CD1c-positive myeloid dendritic cell (primary cell): Measurements from ENCODE around the gene DOK3.

ENCODE experiments used
- DNase-seq: peaks from one replicate; pipeline ENCODE4 v3.0.0-alpha.2; 2016; ENCODE audit errors: extremely low spot score

The DOK3 gene

DNA sequence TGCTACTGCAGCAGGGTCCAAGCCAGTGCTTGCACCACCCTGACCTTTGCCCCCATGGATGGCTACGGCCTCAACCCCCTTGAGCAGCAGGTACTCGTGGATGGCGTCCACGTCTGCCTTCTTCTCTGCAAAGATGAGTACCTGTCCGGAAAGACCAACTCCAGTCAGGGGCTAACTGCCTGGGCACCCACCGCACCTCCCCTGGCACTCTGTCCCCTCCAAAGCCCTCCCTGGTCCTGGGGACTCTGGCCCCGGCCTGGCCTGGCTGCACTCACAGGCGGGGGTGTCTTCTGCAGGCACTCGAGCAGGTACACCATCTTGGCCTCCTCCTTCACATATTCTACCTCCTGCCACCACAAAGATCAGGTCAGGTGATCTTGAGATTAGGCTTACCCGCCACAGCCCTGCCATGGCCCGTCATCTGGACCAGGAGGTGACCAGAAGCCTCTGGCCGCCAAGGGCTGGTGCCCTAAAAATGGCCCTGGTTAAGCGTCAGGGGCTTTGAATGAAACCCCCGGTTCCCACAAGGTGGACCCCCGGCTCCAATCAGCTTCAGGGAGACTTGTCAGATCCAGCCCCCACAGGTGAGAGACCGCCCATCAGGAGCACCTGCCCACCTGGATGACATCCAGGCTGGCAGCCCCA, 3.2 kb upstream of the DOK3 start:
- no peak for DNase-seq

DNA sequence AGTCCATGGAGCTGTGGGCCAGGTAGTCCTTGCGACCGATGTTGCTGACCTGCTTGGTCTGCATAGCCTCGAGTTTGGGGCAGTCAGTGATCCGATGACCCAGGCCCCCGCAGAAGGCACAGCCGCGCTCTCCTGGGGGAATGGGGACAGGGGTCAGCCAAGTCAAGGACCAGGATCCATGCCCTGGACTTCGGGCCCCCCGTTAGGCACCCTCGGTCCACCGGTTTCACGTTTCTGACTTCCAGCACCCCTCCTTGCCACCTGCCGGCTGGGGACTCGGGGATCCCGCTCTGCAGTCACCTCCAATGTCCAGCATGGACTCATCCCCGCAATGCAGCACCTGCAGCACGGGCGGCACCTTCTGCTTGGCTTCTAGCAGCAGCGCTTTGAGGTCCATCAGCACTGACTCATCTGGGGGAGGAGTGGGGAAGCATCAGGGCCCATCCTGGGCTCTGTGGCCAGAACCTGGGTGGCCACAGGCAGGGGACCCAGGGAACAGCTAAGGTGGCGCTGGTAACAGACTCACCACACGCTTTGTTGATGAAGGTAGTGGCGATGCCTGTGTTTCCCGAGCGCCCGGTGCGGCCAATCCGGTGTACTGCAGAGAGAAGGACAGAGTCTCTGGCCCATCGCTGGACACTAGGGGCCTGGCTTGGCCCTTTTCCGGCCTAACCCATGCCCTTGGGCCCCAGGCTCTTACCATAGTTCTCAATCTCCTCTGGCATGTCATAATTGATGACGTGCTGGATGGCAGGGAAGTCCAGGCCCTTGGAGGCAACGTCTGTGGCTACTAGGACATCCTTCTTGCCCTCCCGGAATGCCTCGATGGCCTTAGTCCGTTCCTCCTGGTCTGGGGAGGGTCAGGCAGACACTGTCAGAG, 2.4 kb upstream of the DOK3 start:
- no peak for DNase-seq

DNA sequence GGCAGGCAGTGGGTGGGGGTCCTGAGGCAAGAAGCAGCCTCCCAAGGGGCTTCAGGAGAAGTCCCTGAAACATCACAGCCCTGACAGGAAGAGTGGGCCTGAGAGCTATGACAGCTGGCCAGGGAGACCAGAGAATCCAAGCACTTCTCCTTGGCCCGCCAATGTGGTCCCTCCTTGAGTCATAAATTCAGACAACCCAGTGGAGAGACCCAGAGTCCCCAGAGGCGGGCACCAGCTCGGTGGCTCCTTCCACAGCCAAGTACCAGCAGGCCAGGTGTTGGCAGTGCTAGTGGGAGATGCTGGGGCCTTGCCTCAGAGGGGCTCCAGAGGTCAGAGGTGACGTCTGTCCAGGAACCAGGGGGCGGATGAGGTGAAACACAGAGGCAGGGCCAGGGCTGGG, 1.6 kb upstream of the DOK3 start:
- peak; percentile 52 for DNase-seq

DNA sequence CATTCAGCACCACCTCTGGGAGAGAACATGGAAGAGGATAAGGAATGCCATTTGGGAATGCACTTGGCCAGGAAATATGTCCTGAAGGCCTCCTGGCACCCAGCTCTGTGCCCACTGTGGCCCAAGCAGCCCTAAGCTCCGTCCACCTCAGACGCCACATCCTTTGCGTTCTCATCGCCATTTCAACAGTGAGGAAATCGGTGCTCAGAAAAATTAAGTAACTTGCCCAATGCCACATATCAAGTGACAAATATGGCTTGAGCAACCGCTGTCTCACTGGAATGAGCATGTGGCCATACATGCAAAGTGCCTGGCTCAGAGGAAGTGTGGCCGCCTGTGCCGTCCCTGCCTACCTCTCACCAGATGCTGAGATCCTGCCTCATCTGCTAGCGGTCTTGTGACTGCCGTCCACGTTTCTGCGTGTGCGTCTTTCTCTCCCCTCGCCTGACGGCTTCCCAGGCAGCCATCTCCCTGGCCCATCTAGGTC, 984 bp upstream of the DOK3 start:
- peak; percentile 94 for DNase-seq

DNA sequence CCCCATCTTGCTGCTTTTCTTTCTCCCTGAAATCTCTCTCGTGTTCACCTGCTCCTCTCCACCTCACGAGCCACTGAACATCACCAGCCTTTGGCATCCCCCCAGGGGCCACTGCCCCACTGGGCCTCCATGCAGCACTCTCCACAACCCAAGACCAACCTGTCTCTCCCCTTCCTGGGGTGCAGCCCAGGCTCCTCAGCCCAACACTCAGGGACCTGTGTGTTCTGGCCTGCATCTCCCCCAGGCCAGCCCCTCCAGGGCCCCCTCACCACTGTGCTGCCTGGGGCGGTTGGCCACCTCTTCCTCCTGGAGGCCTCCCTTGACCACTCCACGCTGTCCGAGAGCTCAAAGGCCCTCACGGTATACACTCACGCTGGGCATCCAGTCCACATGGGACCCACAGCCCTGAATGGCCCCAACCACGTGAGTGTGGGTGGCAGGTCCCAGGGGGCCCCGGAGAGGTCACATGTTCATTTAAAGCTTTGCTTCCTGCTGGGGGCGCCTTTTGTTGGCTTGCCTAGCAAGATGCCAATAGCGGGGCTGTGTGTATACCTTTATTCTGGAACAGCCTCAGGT, 453 bp upstream of the DOK3 start:
- peak; percentile 25 for DNase-seq

DNA sequence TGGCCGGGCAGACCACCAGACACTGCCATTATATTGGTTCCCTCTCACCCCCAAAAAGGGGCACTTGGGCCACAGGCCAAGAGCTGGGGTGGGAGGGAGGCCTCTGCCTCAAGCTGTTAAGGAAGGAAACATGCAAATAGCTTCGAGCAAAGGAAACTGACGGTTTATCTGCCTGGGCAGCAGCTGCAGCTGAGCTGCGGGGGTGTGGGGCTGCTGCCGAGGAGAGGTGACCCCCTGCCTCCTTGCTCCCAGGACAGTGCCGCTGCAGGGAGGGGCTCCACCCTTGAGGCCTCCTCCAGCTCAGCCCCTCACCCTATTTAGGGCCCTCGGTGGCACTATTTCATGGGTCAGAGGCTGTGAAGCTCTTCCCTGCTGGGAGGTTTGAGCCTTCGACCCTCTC, 789 bp downstream of the DOK3 start:
- DNase-seq, result peak; percentile 41

DNA sequence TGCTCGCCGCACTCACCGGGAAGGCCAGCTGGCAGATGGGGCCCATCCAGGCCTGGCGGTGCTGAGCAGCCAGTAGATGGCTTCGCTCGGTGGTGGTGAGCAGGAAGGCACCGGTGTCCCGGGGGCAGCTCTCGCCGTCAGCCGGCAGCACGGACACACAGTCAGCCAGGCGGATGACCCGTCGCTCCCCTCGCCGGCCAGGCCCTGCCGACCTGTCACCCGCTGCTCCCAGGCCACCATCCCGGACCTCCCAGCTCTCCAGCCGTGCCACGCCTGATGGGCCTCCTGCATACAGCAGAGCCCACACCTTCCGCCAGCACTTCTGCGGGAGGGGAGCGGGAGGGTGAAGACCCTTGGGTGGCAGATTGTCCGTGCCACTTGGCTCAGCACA, 1.4 kb downstream of the DOK3 start:
- no peak for DNase-seq

DNA sequence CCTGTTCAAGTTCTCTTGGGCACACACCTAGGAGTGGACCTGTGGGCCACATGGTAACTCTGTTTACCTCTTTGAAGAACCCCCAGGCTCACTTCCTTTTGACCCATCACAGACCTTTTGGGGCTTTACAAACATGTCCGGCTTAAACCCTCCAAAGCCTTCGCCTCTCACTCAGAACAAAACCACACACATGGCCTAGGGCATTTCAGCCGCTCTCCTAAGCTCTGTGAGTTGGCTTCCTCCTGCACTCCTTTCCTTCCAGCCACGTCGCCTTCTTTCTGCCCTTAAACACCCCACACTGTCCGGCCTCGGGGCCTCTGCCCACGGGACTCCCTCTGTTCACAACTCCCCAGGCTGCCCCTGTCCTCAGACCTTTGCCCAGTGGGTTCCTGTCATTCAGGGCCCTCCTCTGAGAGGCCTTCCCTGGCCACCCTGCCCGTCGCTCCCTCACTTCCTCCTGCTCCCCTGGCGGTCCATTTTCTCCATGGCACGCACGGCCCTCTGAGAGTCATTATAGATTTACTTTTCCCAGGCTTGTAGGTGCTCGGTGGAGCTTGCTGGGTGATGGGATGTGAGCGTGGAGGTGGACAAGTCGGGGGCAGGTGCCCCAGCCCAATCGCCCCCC, 1.9 kb downstream of the DOK3 start:
- peak; percentile 66 for DNase-seq

DNA sequence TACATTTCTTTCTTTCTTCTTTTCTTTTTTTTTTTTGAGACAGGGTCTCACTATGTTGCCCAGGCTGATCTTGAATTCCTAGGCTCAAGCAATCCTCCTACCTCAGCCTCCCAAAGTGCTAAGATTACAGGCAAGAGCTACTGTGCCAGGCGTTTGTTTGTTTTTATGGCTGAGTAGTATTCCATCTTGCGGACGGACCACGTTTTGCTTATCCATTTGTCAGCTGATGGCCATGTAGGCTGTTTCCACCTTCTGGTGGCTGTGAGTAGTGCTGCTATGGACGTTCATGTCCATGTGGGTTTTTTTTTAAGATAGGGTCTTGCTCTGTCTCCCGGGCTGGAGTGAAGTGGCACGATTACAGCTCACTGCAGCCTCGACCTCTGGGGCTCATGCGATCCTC, 2.5 kb downstream of the DOK3 start:
- no peak for DNase-seq

DNA sequence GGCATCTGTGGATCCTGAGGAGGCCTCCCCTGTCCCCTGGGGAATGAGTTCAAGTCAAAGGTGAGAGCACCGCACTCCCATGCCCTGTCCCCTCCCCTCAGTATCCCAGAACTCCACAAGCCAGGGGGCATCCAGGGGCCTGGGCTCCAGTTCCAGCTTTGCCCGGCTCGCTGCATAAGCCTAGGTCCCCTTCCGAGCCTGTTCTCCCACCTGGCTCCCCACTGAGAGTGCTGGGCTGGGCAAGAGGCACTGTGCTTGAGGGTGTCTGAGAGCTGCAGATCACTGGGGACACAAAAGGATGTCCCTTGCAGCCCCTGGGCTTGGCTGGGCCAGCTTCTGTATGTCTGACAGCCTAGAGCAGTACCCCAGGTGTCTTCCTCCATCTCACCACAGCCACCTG, 4.6 kb downstream of the DOK3 start:
- DNase-seq, result no peak

DNA sequence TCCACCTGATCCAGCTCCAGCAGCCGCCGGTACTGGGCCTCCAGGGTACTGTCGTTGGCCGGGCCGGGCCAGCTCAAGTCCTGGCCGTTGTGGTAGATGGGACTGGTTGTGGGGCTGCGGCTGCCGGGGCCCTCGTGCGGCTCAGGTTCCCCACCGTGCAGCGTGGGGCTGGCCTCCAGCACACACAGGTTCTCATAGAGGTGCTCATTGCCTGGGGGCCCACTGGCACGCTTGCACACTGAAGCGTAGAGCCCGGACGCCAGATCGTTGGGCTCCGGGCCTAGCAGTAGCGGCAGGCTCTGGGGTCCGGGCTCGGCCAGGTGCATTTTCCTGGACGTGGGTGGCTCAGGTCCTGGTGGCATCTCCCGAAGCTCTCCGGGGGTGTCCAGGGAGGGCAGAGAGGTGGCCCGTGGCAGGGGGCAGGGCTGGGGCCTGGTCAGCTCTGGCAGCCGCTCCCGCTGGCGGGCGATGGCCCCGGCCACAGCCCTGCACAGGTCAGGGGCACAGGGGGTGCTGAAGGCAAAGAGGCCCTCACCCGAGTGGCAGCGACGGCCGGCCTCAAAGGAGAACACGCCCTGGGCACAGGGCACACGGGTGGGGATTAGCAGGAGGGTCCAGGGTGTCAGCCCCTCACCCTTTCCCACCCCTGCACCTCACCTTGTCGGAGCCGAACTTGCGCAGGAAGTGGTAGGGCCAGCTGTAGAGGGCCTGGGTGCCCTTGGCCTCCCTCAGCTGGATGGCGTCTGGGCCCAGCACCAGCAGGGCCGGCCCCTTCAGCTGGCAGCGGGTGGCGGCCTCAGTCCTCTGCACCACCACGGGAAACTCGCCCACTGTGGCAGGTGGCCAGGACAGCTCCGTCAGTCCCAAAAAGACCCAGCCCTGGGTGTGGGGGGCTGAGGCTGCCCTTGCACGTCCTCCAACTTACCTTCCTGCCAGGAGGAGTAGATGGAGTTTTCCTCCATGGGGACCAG, 5.3 kb downstream of the DOK3 start:
- DNase-seq, result no peak

DNA sequence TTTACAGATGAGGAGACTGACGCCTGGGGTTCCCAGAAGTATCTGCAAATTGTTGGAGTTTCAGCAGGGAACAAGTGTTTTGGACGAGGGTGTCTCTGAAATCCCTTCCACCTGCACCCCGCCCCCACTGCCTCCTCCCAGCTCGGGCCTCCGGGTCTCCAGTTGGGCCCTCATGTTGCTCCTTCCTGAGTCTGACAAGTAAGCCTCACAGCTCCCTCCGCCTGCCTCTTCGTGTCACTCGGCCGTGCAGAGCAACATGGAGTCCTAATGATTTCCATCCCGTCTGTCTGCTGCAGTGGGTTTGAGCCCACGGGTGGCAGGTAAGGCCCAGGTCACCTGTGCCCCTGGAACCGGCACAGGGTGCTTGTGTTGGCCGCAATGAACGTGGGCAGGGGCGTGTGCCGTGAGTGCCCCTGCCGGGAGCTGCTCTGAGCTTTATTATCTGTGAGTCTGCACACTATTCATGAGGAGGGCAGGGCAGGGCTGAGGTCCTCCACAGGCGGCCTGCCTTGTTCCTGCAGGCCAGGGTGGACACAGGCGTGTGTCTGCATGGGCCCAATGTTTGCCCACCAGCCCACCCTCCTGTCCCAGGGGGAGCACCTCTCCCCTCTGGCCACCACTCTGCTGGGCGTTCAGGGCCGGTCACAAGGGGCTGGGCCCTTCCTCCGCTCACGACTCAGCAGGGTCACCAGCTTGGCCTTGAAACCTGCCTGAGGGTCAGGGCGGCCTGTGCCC, 6.1 kb downstream of the DOK3 start:
- no peak for DNase-seq

DNA sequence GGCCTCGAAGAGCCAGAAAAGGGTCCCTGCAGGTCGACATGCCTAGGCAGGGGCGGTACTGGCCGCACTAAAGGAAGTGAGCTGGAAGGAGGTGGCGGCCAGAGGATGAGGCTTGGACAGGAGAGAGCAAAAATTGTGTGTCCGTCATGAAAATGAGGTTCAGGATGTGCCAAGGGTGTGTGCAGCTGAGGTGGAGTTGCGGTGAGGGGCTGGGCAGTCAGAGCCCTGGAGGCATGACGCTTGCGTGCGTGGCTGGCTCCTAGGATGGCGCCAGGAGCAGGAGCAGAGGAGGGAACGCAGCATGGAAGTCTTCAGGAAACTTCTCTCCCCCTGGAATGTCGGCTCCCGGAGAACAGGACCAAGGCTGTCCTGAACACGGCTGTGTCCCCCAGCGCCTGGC, 6.7 kb downstream of the DOK3 start:
- DNase-seq, result no peak

DNA sequence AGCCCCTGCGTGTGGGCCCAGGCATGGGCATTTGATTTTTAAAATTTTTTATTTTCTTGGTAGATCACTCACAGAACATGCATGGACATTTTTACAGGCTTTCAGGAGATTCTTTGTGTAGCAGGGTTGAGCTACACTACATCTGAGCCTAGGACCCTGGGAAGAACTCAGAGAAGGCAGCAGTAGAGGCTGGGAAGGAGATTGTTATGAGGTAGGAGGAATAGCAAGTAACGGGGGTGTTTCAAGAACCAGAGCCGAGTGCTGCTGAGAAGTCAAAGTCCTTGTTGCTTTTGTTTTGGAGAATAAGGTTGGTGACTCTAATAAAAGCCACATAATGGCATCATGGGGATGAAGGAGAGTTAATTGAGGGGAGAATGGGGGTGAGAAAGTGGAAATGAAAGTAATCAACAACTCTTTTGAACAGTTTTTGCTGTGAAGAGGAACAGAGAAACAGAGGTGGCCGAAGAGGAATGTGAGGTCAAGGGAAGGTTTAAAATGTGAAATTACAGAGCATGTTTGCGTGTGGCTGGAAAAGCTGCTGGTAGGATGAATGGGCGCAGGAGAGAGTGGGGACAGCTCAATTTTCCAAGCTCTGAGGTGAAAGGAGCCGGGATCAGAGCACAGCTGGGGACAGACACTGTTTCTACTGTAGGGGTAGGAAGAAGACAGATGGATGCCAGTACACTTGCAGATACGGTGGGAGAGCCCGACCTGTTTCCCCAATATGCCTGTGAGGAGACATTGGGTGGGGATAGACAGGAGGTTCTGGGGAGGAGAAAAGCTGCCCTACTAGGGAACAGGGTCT, 7.5 kb downstream of the DOK3 start:
- peak; percentile 53 for DNase-seq

DNA sequence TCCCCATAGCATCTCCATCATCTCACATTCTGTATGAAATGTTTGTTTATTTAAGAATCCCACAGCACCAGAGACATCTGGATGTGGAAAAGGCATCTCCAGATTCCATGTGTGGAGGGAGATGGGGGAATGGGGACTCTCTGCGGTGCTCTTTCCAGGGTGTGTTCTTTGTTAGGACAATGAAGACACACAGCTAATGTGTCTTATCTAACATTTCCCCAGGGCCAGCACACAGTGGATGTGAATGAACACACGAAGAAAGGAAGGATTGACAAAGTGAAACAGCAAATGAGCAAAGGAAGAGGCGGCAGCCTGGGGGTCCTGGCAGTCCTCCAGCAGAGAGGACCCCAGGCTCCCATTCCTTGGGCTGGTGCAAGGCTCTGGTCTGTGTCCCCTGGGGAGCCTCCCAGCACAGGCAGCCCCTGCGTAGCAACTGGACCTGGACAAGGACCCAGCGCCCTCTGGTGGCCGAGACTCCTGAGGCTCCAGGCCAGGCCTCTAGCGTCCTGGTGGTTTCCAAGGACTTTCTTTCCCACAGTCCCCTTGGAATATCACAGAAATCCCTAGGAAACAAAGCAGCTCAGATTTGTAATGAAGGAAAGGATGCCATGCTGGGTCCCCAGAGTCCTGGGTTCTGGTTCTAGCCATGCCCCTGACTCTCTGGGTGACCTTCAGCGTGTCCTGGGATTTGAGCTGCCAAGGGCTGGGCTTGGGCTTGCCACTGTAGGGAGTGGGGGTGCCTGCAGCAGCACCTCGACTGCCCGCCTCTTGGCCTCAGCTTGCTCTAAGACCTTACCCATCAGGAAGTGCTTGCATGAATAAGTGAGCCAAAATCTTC, 8.7 kb downstream of the DOK3 start:
- DNase-seq, result peak; percentile 87

DNA sequence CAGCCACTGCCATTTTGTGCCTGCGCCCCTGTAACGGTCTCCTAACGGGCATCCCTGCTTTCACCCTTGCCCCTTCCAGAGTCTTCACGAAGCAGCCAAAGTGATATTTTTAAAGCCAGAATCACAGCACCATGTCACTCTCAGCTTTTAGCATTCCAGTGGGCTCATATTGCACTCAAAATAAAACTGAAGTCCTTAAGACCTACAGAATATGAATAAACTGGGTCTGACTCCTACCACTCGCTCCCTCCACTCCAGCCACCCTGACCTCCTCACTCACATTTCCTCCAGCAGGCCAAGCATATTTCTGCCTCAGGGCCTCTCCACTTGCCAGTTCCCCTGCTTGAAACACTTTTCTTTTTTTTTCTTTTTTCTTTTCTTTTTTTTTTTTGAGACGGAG, 9.8 kb downstream of the DOK3 start:
- DNase-seq, result no peak

DNA sequence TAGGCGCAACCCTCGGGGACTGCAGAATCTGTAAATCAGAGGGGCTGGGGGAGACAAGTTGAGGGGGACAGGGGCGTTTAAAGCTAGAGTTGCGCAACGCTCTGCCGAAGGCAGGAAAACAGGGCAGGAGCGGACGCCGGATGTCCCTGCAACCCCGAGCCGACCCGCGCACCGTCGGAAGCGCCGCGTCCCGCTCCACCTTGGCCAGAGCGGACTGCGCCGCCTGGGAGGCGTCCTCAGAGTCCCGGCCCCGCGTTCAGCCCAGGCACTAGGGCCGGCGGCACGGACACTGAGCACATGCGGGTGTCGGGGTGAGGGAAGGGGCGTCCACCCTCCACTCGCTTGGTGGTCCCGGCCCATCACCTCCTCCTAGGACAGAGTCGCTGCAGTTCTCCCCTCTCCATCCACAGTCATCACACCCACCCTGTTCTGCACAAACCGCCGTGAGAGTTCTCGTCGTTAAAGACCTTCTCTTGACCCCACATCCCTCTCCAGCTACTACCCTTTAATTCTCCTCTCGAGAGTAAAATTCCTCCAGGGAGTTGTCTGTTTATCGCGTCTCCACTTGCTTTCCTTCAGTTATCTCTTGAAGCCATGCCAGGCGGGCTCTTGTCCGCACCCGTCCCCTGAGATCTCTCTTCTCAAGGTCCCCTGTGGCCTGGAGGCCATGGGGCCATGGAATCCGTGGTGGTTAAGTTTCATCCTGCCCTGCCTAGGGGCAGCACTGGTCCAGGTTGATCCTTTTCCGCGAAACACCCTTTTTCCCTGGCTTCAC, 11.4 kb downstream of the DOK3 start:
- DNase-seq, result no peak
